ENCODE measurements around the gene ZNF140.

The ZNF140 gene

GRCh38 chr12:133130038-133130807 is 49.5 kb downstream of the ZNF140 start, which contains the start of the genes ZNF10 and ZNF891:
TSS of gene ZNF10 (plus strand) at chr12:133130627. CDS start at chr12:133144493, 13,866 bp downstream.
TSS of gene ZNF891 (minus strand) at chr12:133130274. CDS start at chr12:133121918, 8,356 bp downstream.
- DNase-seq = peak; percentile 66 to 97 (median 91)

GRCh38 chr12:133130808-133131128 is 50.0 kb downstream of the ZNF140 start:
- DNase-seq = peak in 25 of 56 donors; percentile 8 to 69 (median 40)

- no peak for DNase-seq
Measured at GRCh38 chr12:133135747-133136146, 55.0 kb downstream of the ZNF140 start.

GRCh38 chr12:133145981-133146380 is 65.3 kb downstream of the ZNF140 start:
- DNase-seq = no peak

- DNase-seq = no peak
Measured at GRCh38 chr12:133156125-133156690, 75.5 kb downstream of the ZNF140 start.
